Activated CD4-positive, alpha-beta T cell treated with anti-CD3 and anti-CD28 coated beads, Interleukin-2, Interleukin-6, amounts not matched to agents 100 ng/mL and 50 ng/mL, durations not matched to agents 16 hours and 8 hours (primary cell): ENCODE data around the gene MYO1D.

Experiments
- DNase-seq: peaks from one replicate; pipeline ENCODE4 v3.0.0-alpha.2; 2020

MYO1D gene

DNA sequence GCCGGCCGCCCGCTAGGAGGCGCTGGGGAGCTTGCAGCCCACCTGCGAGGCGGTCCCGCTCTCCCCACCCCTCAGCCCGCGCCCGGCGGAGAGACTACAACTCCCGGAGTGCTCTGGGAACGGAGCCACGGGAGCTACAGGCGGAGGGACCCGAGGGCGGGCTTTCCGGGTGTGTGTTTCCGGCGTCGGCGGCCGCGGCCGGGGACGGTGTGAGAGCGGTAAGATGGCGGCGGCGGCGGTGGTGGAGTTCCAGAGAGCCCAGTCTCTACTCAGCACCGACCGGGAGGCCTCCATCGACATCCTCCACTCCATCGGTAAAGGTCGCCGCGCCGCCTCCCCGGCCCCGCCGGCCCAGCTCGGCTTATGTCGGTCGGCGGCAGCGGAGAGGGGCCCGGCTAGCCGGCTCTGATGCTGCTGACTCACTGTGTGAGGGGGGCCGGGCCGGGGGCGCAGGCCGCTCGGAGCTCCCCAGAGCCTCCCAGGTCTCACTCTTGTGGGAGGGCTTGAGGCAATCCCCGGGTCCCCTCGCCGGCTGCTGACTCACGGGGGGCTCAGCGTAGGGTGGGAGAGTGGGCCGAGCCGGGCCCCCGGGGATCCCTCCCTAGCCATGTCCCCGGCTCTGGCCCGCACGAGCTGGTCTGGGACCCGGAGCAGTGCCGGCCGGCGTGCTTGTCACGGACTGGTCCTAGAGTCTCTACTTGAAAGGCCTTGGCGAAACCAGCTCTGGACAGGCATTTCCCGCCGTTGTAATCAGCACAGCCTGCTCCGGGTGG, 432.4 kb downstream of the MYO1D start, which contains the start of gene PSMD11:
PSMD11 (plus strand) TSS at position 210 of the 773 bp plus-strand sequence; CDS start at position 224, 14 bp downstream.
- DNase-seq: peak; percentile 100

- no peak for DNase-seq
Measured at GRCh38 chr17:32443827-32444300, 433.1 kb downstream of the MYO1D start.
